ENCODE measurements around the gene ZNF521.
"Not testable (repeated sequence)": the region's sequence is repeated elsewhere in the genome, so short reads cannot be mapped to it uniquely, and the experiment has no call there.

The ZNF521 gene

GRCh38 chr18:25061395-25061794, 290.6 kb downstream of the ZNF521 start:
- DNase-seq: no peak

- DNase-seq: no peak
Observed at GRCh38 chr18:25058521-25058920, 293.4 kb downstream of the ZNF521 start.

- DNase-seq: no peak
Observed at GRCh38 chr18:25057491-25058050, 294.4 kb downstream of the ZNF521 start.

GRCh38 chr18:25056429-25056828, 295.5 kb downstream of the ZNF521 start:
- DNase-seq: no peak

GRCh38 chr18:25055076-25055475, 296.9 kb downstream of the ZNF521 start:
- no peak for DNase-seq

- no peak for DNase-seq
Observed at GRCh38 chr18:25053466-25053865, 298.5 kb downstream of the ZNF521 start.

GRCh38 chr18:25052511-25052921, 299.4 kb downstream of the ZNF521 start:
- no peak for DNase-seq

GRCh38 chr18:25050605-25051004, 301.4 kb downstream of the ZNF521 start:
- DNase-seq: no peak

- DNase-seq: no peak
Observed at GRCh38 chr18:25047983-25048382, 304.0 kb downstream of the ZNF521 start.

- DNase-seq: no peak
Observed at GRCh38 chr18:25047421-25047820, 304.5 kb downstream of the ZNF521 start.

GRCh38 chr18:25044694-25045093, 307.3 kb downstream of the ZNF521 start:
- DNase-seq: no peak

- no peak for DNase-seq
Observed at GRCh38 chr18:25043104-25043503, 308.9 kb downstream of the ZNF521 start.

- DNase-seq: no peak
Observed at GRCh38 chr18:25042641-25043051, 309.3 kb downstream of the ZNF521 start.

- no peak for DNase-seq
Observed at GRCh38 chr18:25039781-25040180, 312.2 kb downstream of the ZNF521 start.

GRCh38 chr18:25038261-25038660, 313.7 kb downstream of the ZNF521 start:
- DNase-seq: no peak

- peak; percentile 8 for DNase-seq
Observed at GRCh38 chr18:25033747-25034471, 318.1 kb downstream of the ZNF521 start.

GRCh38 chr18:25033175-25033574, 318.8 kb downstream of the ZNF521 start:
- DNase-seq: not testable (repeated sequence)

GRCh38 chr18:25029802-25030201, 322.2 kb downstream of the ZNF521 start:
- no peak for DNase-seq

GRCh38 chr18:25019931-25020330, 332.0 kb downstream of the ZNF521 start:
- no peak for DNase-seq

- DNase-seq: no peak
Observed at GRCh38 chr18:25019086-25019860, 332.7 kb downstream of the ZNF521 start.

- no peak for DNase-seq
Observed at GRCh38 chr18:25016666-25017065, 335.3 kb downstream of the ZNF521 start.

- DNase-seq: no peak
Observed at GRCh38 chr18:25016181-25016580, 335.8 kb downstream of the ZNF521 start.

Data from DMS 273 treated with DMSO at 0.1 percent for 48 hours (cell line).